Measurements from ENCODE around the gene LPIN3. TPM values are rescaled to one million over a fixed set of nuclear protein-coding genes. Genes with fewer than 3 reads are reported as not detected.

Gene LPIN3
- total and polyA plus RNA-seq, 5 experiments from 2014 or later = 0.15 to 1.0 (median 0.44) TPM; not detected in 2

- H3K4me1 Mint-ChIP-seq = peaks cover 0 to 9% (median under 1%) of the 10 kb centered on the region in 4 donors
- no peak for DNase-seq
- peak overlapping the region in 1 of 10 donors; percentile 31 for H3K27ac Mint-ChIP-seq
- H3K9me3 Mint-ChIP-seq = peaks cover 0 to 14% (median 5%) of the 10 kb centered on the region in 9 donors
- H3K4me3 Mint-ChIP-seq = no peak overlapping the region
- peaks cover 0 to 6% (median 5%) of the 10 kb centered on the region in 3 donors for H3K36me3 Mint-ChIP-seq
- ATAC-seq = no peak
- POLR2A ChIA-PET = no interaction called here
- peaks cover 14 to 70% (median 40%) of the 10 kb centered on the region in 5 donors for H3K27me3 Mint-ChIP-seq
These were observed 36.7 kb downstream of the LPIN3 start for GRCh38 chr20:41377275-41377674.

DNA sequence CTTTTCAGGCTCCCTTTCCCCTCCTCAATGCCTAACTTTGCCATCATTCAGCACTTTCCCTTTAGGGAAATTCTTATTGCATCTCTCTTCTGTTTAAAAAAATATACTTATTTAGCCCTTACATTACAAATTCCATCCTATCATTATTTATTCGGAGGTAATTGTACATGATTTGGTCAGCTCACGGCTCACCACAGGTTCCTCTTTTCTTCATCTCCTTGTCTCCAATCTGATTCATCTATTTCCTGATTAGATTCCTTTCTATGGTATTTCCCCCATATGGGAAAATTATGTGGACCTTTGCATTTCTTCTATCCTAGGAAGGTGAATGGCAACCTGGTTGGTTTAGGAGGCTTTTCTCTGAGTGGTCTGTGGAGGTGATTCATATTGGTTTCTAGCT lies 38.9 kb downstream of the LPIN3 start:
- Mint-ChIP-seq H3K9me3 (peaks cover 0 to 5% (median 2%) of the 10 kb centered on the region in 9 donors), H3K36me3 (no peaks in the 10 kb centered on the region), H3K27ac (no peak overlapping the region), H3K4me3 (no peak overlapping the region), H3K4me1 (peaks cover 0 to 9% (median 0%) of the 10 kb centered on the region in 4 donors), H3K27me3 (peaks cover 16 to 55% (median 27%) of the 10 kb centered on the region in 5 donors)
- POLR2A ChIA-PET = no interaction called here
- DNase-seq (no peak), ATAC-seq (no peak)

DNA sequence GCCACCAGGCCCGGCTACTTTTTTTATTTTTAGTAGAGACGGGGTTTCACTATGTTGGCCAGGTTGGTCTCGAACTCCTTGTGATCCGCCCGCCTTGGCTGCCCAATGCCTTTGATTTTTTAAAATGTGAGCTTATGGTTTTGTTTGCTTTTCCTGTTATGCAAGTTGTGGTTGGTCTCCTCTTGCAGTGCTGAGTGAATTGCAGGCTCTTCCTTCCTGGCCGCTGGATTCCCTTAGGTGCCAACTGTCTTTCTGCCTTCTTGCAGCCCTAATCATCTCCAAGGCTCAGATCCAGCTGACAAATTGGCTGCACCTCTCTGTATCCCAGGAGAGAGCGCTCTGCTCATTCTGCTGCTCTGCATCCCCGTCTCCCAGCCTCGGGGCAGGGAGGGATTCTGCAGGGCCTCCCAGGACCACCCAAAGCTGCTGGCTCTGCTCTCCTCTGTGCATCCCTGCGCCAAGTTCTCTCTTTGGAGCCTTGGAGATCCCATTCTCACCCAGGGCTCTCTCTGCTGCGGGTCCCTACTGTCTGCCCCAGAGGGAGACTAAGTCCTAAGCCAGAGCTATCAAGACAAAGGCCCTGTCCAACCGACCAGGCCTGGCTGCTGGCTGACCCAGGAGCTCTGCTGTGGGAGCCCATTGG lies 40.1 kb downstream of the LPIN3 start:
- Mint-ChIP-seq H3K4me1 (peaks cover 0 to 9% (median 0%) of the 10 kb centered on the region in 4 donors), H3K4me3 (no peak overlapping the region), H3K9me3 (peaks cover 0 to 5% (median 2%) of the 10 kb centered on the region in 9 donors), H3K27me3 (peaks cover 16 to 44% (median 27%) of the 10 kb centered on the region in 5 donors), H3K27ac (peak overlapping the region in 1 of 10 donors; percentile 40), H3K36me3 (no peaks in the 10 kb centered on the region)
- no peak for DNase-seq
- POLR2A ChIA-PET = no interaction called here
- no peak for ATAC-seq

- peaks cover 0 to 5% (median 2%) of the 10 kb centered on the region in 9 donors for H3K9me3 Mint-ChIP-seq
- peaks cover 8 to 22% (median 13%) of the 10 kb centered on the region in 5 donors for H3K27me3 Mint-ChIP-seq
- POLR2A ChIA-PET = no interaction called here
- DNase-seq = no peak
- H3K27ac Mint-ChIP-seq = no peak overlapping the region
- ATAC-seq = no peak
- H3K36me3 Mint-ChIP-seq = no peaks in the 10 kb centered on the region
- peaks cover 0 to 9% (median 0%) of the 10 kb centered on the region in 4 donors for H3K4me1 Mint-ChIP-seq
- H3K4me3 Mint-ChIP-seq = no peak overlapping the region
These were observed 42.2 kb downstream of the LPIN3 start for GRCh38 chr20:41382791-41383305.

GRCh38 chr20:41386502-41387427 lies 46.1 kb downstream of the LPIN3 start:
- no peaks in the 10 kb centered on the region for H3K4me1 Mint-ChIP-seq
- ATAC-seq (no peak), DNase-seq (no peak)
- POLR2A ChIA-PET = no interaction called here
- H3K9me3 Mint-ChIP-seq = peaks cover 0 to 5% (median 2%) of the 10 kb centered on the region in 9 donors
- H3K36me3 Mint-ChIP-seq = no peaks in the 10 kb centered on the region
- H3K27ac Mint-ChIP-seq = peak overlapping the region in 1 of 10 donors; percentile 50
- no peak overlapping the region for H3K4me3 Mint-ChIP-seq
- H3K27me3 Mint-ChIP-seq = peaks cover 4 to 17% (median 8%) of the 10 kb centered on the region in 5 donors

DNA sequence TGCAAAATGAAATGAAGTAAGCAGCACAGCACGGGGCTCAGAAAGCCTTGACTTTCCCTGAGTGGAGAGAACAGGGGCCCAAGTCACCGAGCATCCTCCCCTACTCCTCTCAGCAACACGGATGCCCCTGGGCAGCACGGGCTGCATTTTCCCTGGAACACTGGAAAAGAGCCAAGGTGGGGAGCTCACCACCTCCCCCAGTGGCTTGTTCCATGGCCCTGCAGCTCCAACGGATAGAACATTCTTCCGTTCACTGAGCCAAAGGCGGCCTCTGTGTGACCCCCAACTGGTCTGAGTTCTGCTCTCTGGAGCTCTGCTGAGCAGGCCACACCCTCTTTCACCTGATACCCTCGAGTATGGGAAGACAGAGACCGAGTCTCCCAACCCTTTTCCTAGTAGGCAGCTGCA lies 46.8 kb downstream of the LPIN3 start:
- Mint-ChIP-seq H3K9me3 (peaks cover 0 to 5% (median 2%) of the 10 kb centered on the region in 9 donors), H3K36me3 (no peaks in the 10 kb centered on the region), H3K27me3 (peaks cover 4 to 17% (median 8%) of the 10 kb centered on the region in 5 donors), H3K27ac (no peak overlapping the region), H3K4me3 (no peak overlapping the region), H3K4me1 (no peaks in the 10 kb centered on the region)
- DNase-seq (no peak), ATAC-seq (no peak)
- POLR2A ChIA-PET = no interaction called here

DNA sequence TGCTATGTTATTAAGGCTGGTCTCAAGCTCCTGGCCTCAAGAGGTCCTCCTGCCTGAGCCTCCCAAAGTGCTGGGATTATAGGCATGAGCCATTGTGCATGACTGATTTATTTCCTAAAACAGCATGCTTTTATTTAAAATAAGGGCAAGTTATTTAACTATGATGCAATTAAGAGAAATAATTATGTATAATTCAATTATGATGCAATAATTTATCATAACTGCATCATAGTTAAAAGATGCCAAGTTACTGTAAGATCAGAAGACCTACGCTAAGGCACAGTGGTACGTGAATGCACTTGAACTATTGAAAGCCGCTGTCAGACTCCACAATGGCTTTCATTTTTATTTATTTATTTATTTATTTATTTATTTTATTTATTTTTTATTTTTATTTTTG lies 50.3 kb downstream of the LPIN3 start:
- DNase-seq (no peak), ATAC-seq (no peak)
- H3K27me3 Mint-ChIP-seq = peaks cover 0 to 3% (median 0%) of the 10 kb centered on the region in 5 donors
- no peak overlapping the region for H3K27ac Mint-ChIP-seq
- no peaks in the 10 kb centered on the region for H3K4me1 Mint-ChIP-seq
- no peaks in the 10 kb centered on the region for H3K9me3 Mint-ChIP-seq
- POLR2A ChIA-PET = no interaction called here
- H3K4me3 Mint-ChIP-seq = no peak overlapping the region
- H3K36me3 Mint-ChIP-seq = no peaks in the 10 kb centered on the region

DNA sequence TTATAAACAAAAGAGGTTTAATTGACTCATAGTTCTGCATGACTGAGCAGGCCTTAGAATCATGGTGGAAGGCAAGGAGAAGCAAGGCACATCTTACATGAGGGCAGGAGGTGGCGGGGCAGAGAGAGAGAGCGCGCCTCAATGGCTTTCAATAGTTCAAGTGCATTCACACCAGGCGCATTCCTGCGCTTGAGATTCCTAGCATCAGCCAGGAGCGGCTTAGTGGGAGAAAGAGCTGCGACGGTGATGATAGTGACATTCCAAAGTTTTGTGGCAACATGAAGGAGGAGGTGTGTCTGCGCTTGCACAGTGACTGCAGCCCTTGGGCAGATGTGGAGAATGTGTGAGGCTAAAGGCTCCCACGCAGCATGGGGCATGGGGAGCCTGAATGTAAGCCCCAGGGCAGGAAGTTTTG lies 51.0 kb downstream of the LPIN3 start:
- POLR2A ChIA-PET = no interaction called here
- DNase-seq (no peak), ATAC-seq (no peak)
- H3K36me3 Mint-ChIP-seq = no peaks in the 10 kb centered on the region
- peaks cover 0 to 3% (median 0%) of the 10 kb centered on the region in 5 donors for H3K27me3 Mint-ChIP-seq
- H3K4me3 Mint-ChIP-seq = no peak overlapping the region
- no peaks in the 10 kb centered on the region for H3K4me1 Mint-ChIP-seq
- H3K27ac Mint-ChIP-seq = no peak overlapping the region
- H3K9me3 Mint-ChIP-seq = no peaks in the 10 kb centered on the region

DNA sequence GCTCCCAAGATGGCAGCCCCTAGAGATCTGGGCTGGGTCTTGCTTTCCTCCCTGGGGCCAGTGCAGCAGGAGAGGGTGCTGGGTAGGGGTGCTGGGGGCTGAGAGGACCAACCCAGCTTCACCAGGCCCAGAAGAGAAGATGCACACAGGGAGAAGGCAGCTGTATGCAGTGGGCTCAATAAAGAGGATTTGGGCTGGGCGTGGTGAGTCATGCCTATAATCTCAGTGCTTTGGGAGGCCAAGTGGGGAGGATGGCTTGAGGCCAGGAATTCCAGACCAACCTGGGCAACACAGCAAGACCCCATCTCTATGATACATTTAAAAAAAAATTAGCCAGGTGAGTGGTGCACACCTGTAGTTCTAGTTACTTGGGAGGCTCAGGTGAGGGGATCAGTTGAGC lies 51.7 kb downstream of the LPIN3 start:
- H3K27ac Mint-ChIP-seq = no peak overlapping the region
- no peaks in the 10 kb centered on the region for H3K9me3 Mint-ChIP-seq
- no peak for ATAC-seq
- H3K36me3 Mint-ChIP-seq = no peaks in the 10 kb centered on the region
- no peak overlapping the region for H3K4me3 Mint-ChIP-seq
- POLR2A ChIA-PET = no interaction called here
- H3K27me3 Mint-ChIP-seq = peaks cover 0 to 3% (median 0%) of the 10 kb centered on the region in 5 donors
- no peak for DNase-seq
- no peaks in the 10 kb centered on the region for H3K4me1 Mint-ChIP-seq

GRCh38 chr20:41392871-41393704 lies 52.5 kb downstream of the LPIN3 start:
- POLR2A ChIA-PET = no interaction called here
- H3K4me1 Mint-ChIP-seq = no peaks in the 10 kb centered on the region
- H3K9me3 Mint-ChIP-seq = no peaks in the 10 kb centered on the region
- no peaks in the 10 kb centered on the region for H3K36me3 Mint-ChIP-seq
- DNase-seq = no peak
- H3K4me3 Mint-ChIP-seq = no peak overlapping the region
- H3K27me3 Mint-ChIP-seq = peaks cover 0 to 3% (median 0%) of the 10 kb centered on the region in 5 donors
- H3K27ac Mint-ChIP-seq = no peak overlapping the region
- ATAC-seq = no peak

- ATAC-seq (no peak), DNase-seq (no peak)
- H3K27me3 Mint-ChIP-seq = peaks cover 0 to 3% (median 0%) of the 10 kb centered on the region in 5 donors
- H3K27ac Mint-ChIP-seq = no peak overlapping the region
- no peaks in the 10 kb centered on the region for H3K36me3 Mint-ChIP-seq
- H3K4me3 Mint-ChIP-seq = no peak overlapping the region
- no peaks in the 10 kb centered on the region for H3K4me1 Mint-ChIP-seq
- H3K9me3 Mint-ChIP-seq = no peaks in the 10 kb centered on the region
- POLR2A ChIA-PET = no interaction called here
These were observed 53.1 kb downstream of the LPIN3 start for GRCh38 chr20:41393705-41394066.

- ATAC-seq = no peak
- Mint-ChIP-seq H3K27me3 (peaks cover 0 to 3% (median 0%) of the 10 kb centered on the region in 5 donors), H3K4me1 (no peaks in the 10 kb centered on the region), H3K4me3 (no peak overlapping the region), H3K9me3 (no peaks in the 10 kb centered on the region), H3K36me3 (no peaks in the 10 kb centered on the region), H3K27ac (no peak overlapping the region)
- POLR2A ChIA-PET = no interaction called here
- no peak for DNase-seq
These were observed 53.5 kb downstream of the LPIN3 start for GRCh38 chr20:41394081-41394480.
